Activated CD8-positive, alpha-beta memory T cell treated with anti-CD3 and anti-CD28 coated beads, Interleukin-2, amount 10 ng/mL, durations not matched to agents 7 days and 5 days (primary cell): ENCODE measurements around the gene JAGN1. TPM values are rescaled to one million over a fixed set of nuclear protein-coding genes. Genes with fewer than 3 reads are reported as not detected.
"Not testable (repeated sequence)": the region's sequence is repeated elsewhere in the genome, so short reads cannot be mapped to it uniquely, and the experiment has no call there.

Source experiments
- ATAC-seq: fragments of 150-1000 bp; cut with Tn5 transposase; one replicate; pipeline ENCODE4 v1.10.0; 2021; ENCODE audit warnings: moderate library complexity
- CTCF ChIA-PET: fragments of 350-600 bp; sonication (Branson Sonifier 250); formaldehyde crosslinking; loops from one replicate; lab custom pipeline; 2021; ENCODE audit warnings: antibody characterized with exemption; lab: Charles Lee
- DNase-seq: peaks from one replicate; pipeline ENCODE4 v3.0.0-alpha.2; 2020
- H3K27ac Mint-ChIP-seq: one replicate; pipeline ENCODE4 v1.8.0; 2021; ENCODE audit warnings: mild to moderate bottlenecking, mixed read lengths
- H3K27me3 Mint-ChIP-seq: one replicate; pipeline ENCODE4 v1.8.0; 2021; ENCODE audit warnings: mixed read lengths
- H3K36me3 Mint-ChIP-seq: one replicate; pipeline ENCODE4 v1.8.0; 2021; ENCODE audit warnings: mild to moderate bottlenecking, mixed read lengths
- H3K4me1 Mint-ChIP-seq: one replicate; pipeline ENCODE4 v1.8.0; 2021; ENCODE audit warnings: mixed read lengths
- H3K4me3 Mint-ChIP-seq: one replicate; pipeline ENCODE4 v1.8.0; 2021; ENCODE audit warnings: mild to moderate bottlenecking, moderate library complexity, mixed read lengths
- H3K9me3 Mint-ChIP-seq: one replicate; pipeline ENCODE4 v1.8.0; 2022; ENCODE audit warnings: low read depth, mixed read lengths
- total RNA-seq, 2 experiments: library from RNA; stranded (reverse); gene quantifications; one replicate each; pipeline ENCODE4 v1.2.3, GENCODE V29; 2021

JAGN1 gene
- total RNA-seq, 2 experiments from 2014 or later, result 27.9 to 44.0 TPM

DNA sequence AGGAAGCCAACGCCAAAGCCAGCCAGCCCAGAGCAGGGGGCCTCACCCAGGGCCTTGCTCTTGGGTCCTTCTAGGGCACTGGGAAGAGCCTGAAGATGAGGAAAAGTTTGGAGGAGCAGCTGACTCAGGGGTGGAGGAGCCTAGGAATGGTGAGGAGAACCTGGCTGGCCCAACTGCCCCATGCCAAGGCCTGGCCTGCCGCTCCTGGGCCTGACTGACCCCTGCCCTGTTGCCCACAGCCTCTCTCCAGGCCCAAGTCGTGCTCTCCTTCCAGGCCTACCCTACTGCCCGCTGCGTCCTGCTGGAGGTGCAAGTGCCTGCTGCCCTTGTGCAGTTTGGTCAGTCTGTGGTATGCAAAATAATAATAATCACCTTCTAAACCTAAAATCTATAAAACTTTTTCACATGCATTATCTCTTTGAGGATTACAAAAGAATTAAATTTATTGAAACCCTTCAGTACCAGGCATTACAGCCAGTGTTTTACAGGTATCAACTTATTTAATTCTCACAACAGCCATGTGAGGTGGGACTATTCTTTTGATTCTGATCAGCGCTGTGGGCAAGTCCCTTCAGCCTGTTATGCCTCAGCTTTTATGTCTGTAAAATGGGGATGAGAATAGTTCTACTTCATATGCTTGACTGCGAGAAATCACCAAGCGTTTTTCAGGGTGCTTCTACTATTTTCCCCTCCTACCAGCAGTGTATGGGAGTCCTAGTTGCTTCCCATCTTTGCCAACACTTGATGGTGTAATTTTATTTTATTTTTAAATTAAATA lies 28.0 kb downstream of the JAGN1 start:
- DNase-seq, result no peak
- ATAC-seq, result no peak
- peaks cover 10% of the 10 kb centered on the region for H3K4me1 Mint-ChIP-seq
- CTCF ChIA-PET, result no interaction called here
- no peak overlapping the region for H3K4me3 Mint-ChIP-seq
- no peaks in the 10 kb centered on the region for H3K36me3 Mint-ChIP-seq
- peaks cover 10% of the 10 kb centered on the region for H3K27me3 Mint-ChIP-seq
- H3K9me3 Mint-ChIP-seq, result no peaks in the 10 kb centered on the region
- no peak overlapping the region for H3K27ac Mint-ChIP-seq

DNA sequence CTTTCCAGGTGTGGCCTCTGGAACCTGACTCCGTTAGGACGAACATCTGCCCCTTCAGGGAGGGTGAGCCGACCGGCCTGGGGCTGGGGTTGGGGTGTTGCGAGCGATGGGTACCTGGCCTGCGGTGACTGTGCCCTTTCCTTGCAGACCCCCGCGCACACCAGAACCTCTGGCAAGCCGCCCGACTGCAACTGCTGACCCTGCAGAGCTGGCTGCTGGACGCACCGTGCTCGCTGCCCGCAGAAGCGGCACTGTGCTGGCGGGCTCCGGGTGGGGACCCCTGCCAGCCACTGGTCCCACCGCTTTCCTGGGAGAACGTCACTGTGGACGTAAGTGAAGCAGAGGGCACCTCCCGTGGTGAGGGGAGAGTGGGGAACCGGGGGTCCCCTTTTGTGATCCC lies 37.7 kb downstream of the JAGN1 start:
- Mint-ChIP-seq H3K9me3 (no peaks in the 10 kb centered on the region), H3K27me3 (peaks cover 11% of the 10 kb centered on the region), H3K4me3 (no peak overlapping the region), H3K27ac (no peak overlapping the region), H3K36me3 (no peaks in the 10 kb centered on the region), H3K4me1 (peaks cover 8% of the 10 kb centered on the region)
- ATAC-seq (no peak), DNase-seq (no peak)
- CTCF ChIA-PET, result interaction anchor here (2.3 kb wide), 1 partner anchor 393 kb away, joined by 6 read pairs; the partner anchor contains the start of gene SEC13

DNA sequence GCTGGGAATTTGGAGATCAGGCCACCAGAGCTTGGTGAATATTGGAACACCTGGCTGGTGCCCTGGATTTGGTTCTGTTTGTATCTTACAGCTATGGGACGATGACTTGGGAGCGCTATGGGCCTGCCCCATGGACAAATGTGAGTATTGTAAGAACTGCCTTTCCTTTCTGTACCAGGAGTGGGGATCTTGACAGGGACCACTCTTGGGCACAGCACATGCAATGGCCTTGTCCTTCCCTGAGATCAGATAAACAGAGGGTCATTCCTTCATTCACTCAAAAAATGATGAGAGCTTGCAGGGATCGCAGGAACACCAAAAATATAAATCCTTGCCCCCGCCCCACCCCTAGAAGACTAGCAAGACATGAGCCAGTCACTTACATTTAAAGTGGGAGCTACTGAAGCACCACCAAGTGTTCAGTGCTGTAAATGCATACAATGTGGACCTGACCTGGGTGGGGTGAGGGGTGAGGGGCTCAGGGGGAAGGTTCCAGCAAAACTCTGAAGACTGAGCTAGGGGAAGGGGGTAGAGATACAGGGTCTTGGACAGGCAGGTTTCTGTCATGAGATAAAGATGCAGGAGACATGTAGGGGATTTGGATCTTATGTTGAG lies 40.5 kb downstream of the JAGN1 start:
- no peak for ATAC-seq
- CTCF ChIA-PET, result interaction anchor here (0.6 to 5.2 kb wide), 19 partner anchors 10 to 376 kb away, joined by 3 to 27 read pairs (median 7); partner anchors contain the start of genes EMC3, IL17RE, JAGN1 and RPUSD3
- H3K9me3 Mint-ChIP-seq, result no peaks in the 10 kb centered on the region
- no peaks in the 10 kb centered on the region for H3K27me3 Mint-ChIP-seq
- peaks cover 27% of the 10 kb centered on the region for H3K4me1 Mint-ChIP-seq
- H3K27ac Mint-ChIP-seq, result no peak overlapping the region
- peaks cover 5% of the 10 kb centered on the region for H3K36me3 Mint-ChIP-seq
- no peak overlapping the region for H3K4me3 Mint-ChIP-seq
- no peak for DNase-seq

DNA sequence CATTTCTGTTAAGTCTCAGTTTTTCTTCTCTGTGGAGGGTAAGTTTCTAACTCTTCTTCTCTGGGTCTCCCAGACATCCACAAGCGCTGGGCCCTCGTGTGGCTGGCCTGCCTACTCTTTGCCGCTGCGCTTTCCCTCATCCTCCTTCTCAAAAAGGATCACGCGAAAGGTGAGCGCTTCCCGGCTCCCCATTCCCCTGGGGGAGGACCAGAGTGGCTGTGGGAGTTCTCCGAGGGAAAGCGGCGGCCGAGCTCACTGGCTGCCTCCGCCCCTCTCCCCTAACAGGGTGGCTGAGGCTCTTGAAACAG lies 42.1 kb downstream of the JAGN1 start:
- peaks cover 5% of the 10 kb centered on the region for H3K36me3 Mint-ChIP-seq
- H3K9me3 Mint-ChIP-seq, result no peaks in the 10 kb centered on the region
- peak overlapping the region; percentile 84 for H3K4me3 Mint-ChIP-seq
- H3K4me1 Mint-ChIP-seq, result peaks cover 32% of the 10 kb centered on the region
- CTCF ChIA-PET, result interaction anchor here (0.7 to 5.2 kb wide), 45 partner anchors 8 to 389 kb away, joined by 3 to 38 read pairs (median 4); partner anchors contain the start of genes BRPF1, EMC3, IL17RE and JAGN1
- peak overlapping the region; percentile 93 for H3K27ac Mint-ChIP-seq
- ATAC-seq (no peak), DNase-seq (no peak)
- H3K27me3 Mint-ChIP-seq, result no peaks in the 10 kb centered on the region

DNA sequence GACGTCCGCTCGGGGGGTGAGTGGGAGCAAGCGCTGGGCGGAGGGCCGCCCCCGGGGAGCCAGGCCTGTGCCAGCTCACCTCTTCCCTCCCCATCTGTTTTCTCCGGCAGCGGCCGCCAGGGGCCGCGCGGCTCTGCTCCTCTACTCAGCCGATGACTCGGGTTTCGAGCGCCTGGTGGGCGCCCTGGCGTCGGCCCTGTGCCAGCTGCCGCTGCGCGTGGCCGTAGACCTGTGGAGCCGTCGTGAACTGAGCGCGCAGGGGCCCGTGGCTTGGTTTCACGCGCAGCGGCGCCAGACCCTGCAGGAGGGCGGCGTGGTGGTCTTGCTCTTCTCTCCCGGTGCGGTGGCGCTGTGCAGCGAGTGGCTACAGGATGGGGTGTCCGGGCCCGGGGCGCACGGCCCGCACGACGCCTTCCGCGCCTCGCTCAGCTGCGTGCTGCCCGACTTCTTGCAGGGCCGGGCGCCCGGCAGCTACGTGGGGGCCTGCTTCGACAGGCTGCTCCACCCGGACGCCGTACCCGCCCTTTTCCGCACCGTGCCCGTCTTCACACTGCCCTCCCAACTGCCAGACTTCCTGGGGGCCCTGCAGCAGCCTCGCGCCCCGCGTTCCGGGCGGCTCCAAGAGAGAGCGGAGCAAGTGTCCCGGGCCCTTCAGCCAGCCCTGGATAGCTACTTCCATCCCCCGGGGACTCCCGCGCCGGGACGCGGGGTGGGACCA lies 42.6 kb downstream of the JAGN1 start:
- H3K9me3 Mint-ChIP-seq, result no peaks in the 10 kb centered on the region
- CTCF ChIA-PET, result interaction anchor here (0.7 to 5.2 kb wide), 52 partner anchors 8 to 389 kb away, joined by 3 to 38 read pairs (median 4); partner anchors contain the start of genes ARPC4, BRPF1, EMC3 and IL17RE
- peak; percentile 81 for ATAC-seq
- H3K27me3 Mint-ChIP-seq, result no peaks in the 10 kb centered on the region
- peak overlapping the region; percentile 84 for H3K4me3 Mint-ChIP-seq
- peak; percentile 93 for DNase-seq
- peaks cover 32% of the 10 kb centered on the region for H3K4me1 Mint-ChIP-seq
- peak overlapping the region; percentile 93 for H3K27ac Mint-ChIP-seq
- peaks cover 7% of the 10 kb centered on the region for H3K36me3 Mint-ChIP-seq

DNA sequence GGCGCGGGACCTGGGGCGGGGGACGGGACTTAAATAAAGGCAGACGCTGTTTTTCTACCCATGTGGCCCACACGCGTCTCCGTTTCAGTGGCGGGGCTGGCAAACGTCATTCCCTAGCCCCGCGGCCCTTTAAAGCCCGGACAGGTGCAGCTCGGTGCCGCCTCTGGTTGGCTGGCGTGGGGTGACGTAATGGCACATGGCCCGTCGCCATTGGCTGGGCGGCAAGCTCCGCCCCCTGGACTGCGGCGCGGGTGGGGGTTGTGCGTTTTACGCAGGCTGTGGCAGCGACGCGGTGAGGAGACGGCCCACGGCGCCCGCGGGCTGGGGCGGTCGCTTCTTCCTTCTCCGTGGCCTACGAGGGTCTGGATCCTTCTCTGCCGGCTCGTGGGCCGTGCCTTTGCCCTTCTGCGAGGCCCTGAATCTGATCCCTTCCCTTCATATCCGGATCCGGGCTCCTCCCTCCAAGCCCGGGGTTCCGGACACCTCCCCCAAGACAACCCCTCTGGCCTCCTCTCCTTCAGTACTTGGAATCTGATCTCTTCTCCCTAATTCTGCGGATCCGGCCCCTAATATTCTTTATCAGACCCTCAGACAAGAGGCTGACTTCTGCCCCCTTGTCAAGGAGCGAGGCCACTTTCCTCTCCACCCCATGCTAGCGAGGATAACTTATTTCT lies 43.3 kb downstream of the JAGN1 start, which contains the start of gene CRELD1:
TSS of gene CRELD1 (plus strand) at position 274 of the 674 bp plus-strand sequence. CDS start 605 bp downstream, outside the sequence.
- Mint-ChIP-seq H3K36me3 (peaks cover 7% of the 10 kb centered on the region), H3K27ac (peak within 1 kb of the TSS; percentile 93), H3K27me3 (no peaks in the 10 kb centered on the region), H3K4me3 (peak within 1 kb of the TSS; percentile 84), H3K4me1 (peaks cover 32% of the 10 kb centered on the region), H3K9me3 (no peaks in the 10 kb centered on the region)
- CTCF ChIA-PET, result interaction anchor here (0.7 to 5.2 kb wide), 36 partner anchors 9 to 388 kb away, joined by 3 to 38 read pairs (median 5); partner anchors contain the start of genes ARPC4, BRPF1, EMC3 and IL17RE
- peak; percentile 86 for ATAC-seq
- peak; percentile 97 for DNase-seq

DNA sequence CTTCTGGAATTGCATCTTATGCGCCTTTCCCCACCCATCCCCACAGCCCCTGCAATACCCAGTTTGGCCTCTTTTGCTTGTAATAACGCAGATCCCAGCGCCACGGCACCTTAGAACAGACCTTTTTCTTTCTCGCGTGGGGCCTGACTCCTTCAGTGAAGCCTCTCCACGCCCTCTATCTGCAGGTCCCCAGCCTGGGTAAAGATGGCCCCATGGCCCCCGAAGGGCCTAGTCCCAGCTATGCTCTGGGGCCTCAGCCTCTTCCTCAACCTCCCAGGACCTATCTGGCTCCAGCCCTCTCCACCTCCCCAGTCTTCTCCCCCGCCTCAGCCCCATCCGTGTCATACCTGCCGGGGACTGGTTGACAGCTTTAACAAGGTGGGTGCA lies 43.8 kb downstream of the JAGN1 start:
- Mint-ChIP-seq H3K4me3 (peak overlapping the region; percentile 84), H3K36me3 (peaks cover 7% of the 10 kb centered on the region), H3K4me1 (peaks cover 32% of the 10 kb centered on the region), H3K27me3 (no peaks in the 10 kb centered on the region), H3K27ac (peak overlapping the region; percentile 93), H3K9me3 (no peaks in the 10 kb centered on the region)
- DNase-seq (peak; percentile 50), ATAC-seq (no peak)
- CTCF ChIA-PET, result interaction anchor here (1.1 to 5.2 kb wide), 15 partner anchors 8 to 387 kb away, joined by 3 to 38 read pairs (median 6); partner anchors contain the start of genes ARPC4, IL17RE, JAGN1 and PRRT3

DNA sequence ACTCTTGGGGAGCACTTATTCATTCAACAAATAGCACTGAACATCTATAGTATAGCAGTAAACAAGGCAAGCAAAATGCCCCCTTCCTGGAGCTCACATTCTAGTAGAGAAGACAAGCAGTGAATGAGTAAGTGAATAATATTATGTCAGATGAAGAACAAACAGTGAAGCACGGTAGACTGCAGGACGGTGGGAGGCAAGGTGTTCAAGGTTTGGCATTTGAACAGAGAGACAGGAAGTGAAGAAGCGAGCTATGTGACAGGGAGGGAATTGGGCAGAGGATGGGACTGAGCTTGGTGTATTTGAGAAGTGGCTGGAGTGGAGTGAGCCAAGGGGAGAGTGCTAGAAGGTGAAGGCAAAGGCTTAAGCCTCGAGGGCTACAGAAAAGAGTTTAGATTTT lies 44.6 kb downstream of the JAGN1 start:
- peak overlapping the region; percentile 93 for H3K27ac Mint-ChIP-seq

DNA sequence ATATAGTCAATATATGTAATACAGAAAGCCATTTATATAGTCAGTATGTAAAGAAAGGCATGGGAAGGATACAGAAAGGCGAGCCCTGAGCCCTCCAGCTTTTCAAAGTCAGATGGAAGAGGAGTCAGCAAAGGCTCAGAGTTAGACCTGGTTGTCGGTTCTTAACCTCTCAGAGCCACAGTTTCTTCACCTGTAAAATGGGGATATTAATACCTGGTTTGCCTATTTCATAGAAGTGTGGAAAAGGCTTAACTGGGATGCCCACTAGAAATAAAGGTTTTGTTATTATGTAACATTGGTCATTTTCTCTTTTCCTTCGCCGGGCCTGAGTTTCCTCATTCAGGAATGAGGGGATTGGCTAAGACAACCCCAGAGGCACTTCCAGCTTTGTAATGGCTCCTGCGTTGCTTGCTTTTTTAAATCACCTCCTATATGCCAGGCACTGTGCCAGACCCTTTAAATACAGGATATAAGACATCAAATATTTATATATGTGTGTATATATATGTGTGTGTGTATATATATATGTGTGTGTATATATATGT lies 45.6 kb downstream of the JAGN1 start:
- DNase-seq, result no peak
- H3K27ac Mint-ChIP-seq, result no peak overlapping the region
- no peaks in the 10 kb centered on the region for H3K9me3 Mint-ChIP-seq
- H3K36me3 Mint-ChIP-seq, result peaks cover 7% of the 10 kb centered on the region
- peaks cover 32% of the 10 kb centered on the region for H3K4me1 Mint-ChIP-seq
- ATAC-seq, result no peak
- CTCF ChIA-PET, result interaction anchor here (1.0 to 3.7 kb wide), 2 partner anchors 11 to 23 kb away, joined by 3 to 38 read pairs; no protein-coding TSS in a partner anchor
- no peaks in the 10 kb centered on the region for H3K27me3 Mint-ChIP-seq
- no peak overlapping the region for H3K4me3 Mint-ChIP-seq

More for the DNA sequence above, 44.6 kb downstream of the JAGN1 start:
- Mint-ChIP-seq H3K27me3 (no peaks in the 10 kb centered on the region), H3K9me3 (no peaks in the 10 kb centered on the region), H3K36me3 (peaks cover 7% of the 10 kb centered on the region), H3K4me3 (peak overlapping the region; percentile 84), H3K4me1 (peaks cover 32% of the 10 kb centered on the region)
- CTCF ChIA-PET, result interaction anchor here (1.0 to 5.2 kb wide), 5 partner anchors 12 to 93 kb away, joined by 3 to 38 read pairs (median 5); partner anchors contain the start of genes PRRT3 and RPUSD3
- DNase-seq (no peak), ATAC-seq (no peak)

DNA sequence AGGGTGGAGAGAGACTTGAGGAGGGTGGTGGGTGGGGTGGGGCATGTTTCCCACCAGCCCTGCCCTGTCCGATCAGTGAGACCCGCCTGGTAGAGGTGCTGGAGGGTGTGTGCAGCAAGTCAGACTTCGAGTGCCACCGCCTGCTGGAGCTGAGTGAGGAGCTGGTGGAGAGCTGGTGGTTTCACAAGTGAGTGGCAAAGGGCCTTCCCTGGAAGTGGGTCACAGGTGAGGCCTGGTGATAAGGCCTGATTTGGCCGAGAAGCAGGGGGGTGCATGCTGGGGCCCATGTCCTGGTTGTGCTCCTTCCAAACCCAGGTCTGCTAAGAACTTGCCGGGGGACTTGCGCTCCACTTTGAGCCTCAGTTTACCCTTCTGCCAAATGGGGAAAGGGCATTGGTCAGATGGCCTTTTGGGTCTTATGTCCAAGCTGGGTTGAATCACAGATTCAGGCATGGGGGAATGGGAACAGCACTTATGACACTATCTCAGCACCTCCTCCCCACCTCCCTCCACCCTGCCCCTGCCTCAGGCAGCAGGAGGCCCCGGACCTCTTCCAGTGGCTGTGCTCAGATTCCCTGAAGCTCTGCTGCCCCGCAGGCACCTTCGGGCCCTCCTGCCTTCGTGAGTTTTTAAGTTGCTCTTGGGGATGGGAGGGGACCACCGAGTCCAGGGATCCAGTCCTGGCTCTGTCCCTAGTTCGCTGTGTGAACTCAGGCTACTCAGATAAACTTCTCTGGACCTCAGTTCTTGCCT lies 47.3 kb downstream of the JAGN1 start:
- H3K9me3 Mint-ChIP-seq, result no peaks in the 10 kb centered on the region
- ATAC-seq, result no peak
- no peaks in the 10 kb centered on the region for H3K27me3 Mint-ChIP-seq
- CTCF ChIA-PET, result interaction anchor here (0.6 kb wide), 1 partner anchor 107 kb away, joined by 3 read pairs; no protein-coding TSS in a partner anchor
- no peak overlapping the region for H3K27ac Mint-ChIP-seq
- H3K4me1 Mint-ChIP-seq, result peaks cover 24% of the 10 kb centered on the region
- DNase-seq, result no peak
- H3K4me3 Mint-ChIP-seq, result no peak overlapping the region
- H3K36me3 Mint-ChIP-seq, result peaks cover 12% of the 10 kb centered on the region

DNA sequence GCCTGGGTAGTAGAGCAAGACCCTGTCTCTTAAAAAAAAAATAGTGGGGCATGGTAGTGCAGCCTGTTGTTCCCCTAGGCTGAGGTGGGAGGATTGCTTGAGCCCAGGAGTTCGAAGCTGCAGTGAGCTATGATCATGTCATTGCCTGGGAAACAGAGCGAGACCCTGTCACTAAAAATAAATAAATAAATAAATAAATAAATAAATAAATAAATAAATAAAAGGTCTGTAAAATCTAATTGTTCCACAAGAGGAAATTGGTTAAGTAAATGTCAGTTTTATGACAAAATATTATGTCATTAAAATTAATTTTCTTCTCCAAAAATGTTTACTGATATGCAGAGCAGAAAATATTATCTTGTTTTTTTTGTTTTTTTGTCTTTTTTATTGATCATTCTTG lies 48.6 kb downstream of the JAGN1 start:
- Mint-ChIP-seq H3K9me3 (no peaks in the 10 kb centered on the region), H3K4me3 (no peak overlapping the region), H3K27me3 (no peaks in the 10 kb centered on the region), H3K36me3 (peaks cover 12% of the 10 kb centered on the region), H3K27ac (no peak overlapping the region), H3K4me1 (peaks cover 22% of the 10 kb centered on the region)
- DNase-seq, result no peak
- ATAC-seq, result no peak
- CTCF ChIA-PET, result no interaction called here

DNA sequence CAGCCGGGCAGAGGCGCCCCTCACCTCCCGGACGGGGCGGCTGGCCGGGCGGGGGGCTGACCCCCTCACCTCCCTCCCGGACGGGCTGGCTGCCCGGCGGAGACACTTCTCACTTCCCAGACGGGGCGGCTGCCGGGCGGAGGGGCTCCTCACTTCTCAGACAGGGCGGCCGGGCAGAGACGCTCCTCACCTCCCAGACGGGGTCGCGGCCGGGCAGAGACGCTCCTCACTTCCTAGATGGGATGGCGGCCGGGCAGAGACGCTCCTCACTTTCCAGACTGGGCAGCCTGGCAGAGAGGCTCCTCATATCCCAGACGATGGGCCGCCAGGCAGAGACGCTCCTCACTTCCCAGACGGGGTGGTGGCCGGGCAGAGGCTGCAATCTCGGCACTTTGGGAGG lies 49.5 kb downstream of the JAGN1 start:
- CTCF ChIA-PET, DNase-seq, H3K27ac Mint-ChIP-seq, H3K4me3 Mint-ChIP-seq, H3K27me3 Mint-ChIP-seq, H3K9me3 Mint-ChIP-seq, ATAC-seq: not testable (repeated sequence)
- H3K36me3 Mint-ChIP-seq, result peaks cover 12% of the 10 kb centered on the region
- peaks cover 14% of the 10 kb centered on the region for H3K4me1 Mint-ChIP-seq
